Endothelial cell of umbilical vein (primary cell): ENCODE measurements around the gene PRKCB. TPM values are rescaled to one million over a fixed set of nuclear protein-coding genes. Genes with fewer than 3 reads are reported as not detected.

Experiments used
- BruUV-seq: library from RNA; stranded (reverse); fragments of 400-500 nt; replicated peaks from 2 replicates; lab custom pipeline; 2021; lab: Mats Ljungman, UMichigan
- CTCF ChIA-PET: fragments of 300-600, 350-600 bp; sonication (Branson Sonifier 250); formaldehyde crosslinking; loops from one replicate; lab custom pipeline; 2021; ENCODE audit warnings: antibody characterized with exemption, inconsistent platforms; lab: Charles Lee
- POLR2A ChIA-PET: fragments of 300-600, 350-600 bp; sonication (Branson Sonifier 250); formaldehyde crosslinking; loops from one replicate; lab custom pipeline; 2021; ENCODE audit warnings: antibody characterized with exemption, inconsistent platforms; lab: Charles Lee
- DNase-seq: peaks from one replicate; pipeline ENCODE4 v3.0.0-alpha.2; 2011; ENCODE audit warnings: low read depth, low spot score
- FAIRE-seq: peaks from 2 replicates; lab custom pipeline; 2011; peaks lifted over from hg19 to GRCh38; lab: Jason Lieb, UNC
- H2AFZ ChIP-seq: 2 replicates; pipeline ENCODE4 v1.6.0; 2012; ENCODE audit warnings: low read depth, low read length, control low read depth, inconsistent platforms
- H3K27ac ChIP-seq: 2 replicates; pipeline ENCODE4 v1.5.1; 2011; ENCODE audit warnings: low read depth, mild to moderate bottlenecking, control low read depth, low read length, moderate library complexity; ENCODE audit not compliant: insufficient read depth
- H3K27me3 ChIP-seq, 2 experiments: 2 replicates each; pipeline versions ENCODE4 v1.6.0 to v1.6.1; 2011; ENCODE audit warnings: low read length in 2 of 2, mixed read lengths in 1 of 2; ENCODE audit not compliant: control insufficient read depth in 2 of 2, insufficient read depth in 2 of 2
- H3K36me3 ChIP-seq, 2 experiments: 2 replicates in 1 of 2; 3 replicates in 1 of 2; pipeline ENCODE4 v1.5.1; 2011; ENCODE audit warnings: low read length in 2 of 2, mild to moderate bottlenecking in 1 of 2, moderate library complexity in 1 of 2; ENCODE audit not compliant: control insufficient read depth in 2 of 2, insufficient read depth in 2 of 2; ENCODE audit errors: extremely low read depth in 1 of 2
- H3K4me1 ChIP-seq: 3 replicates; pipeline ENCODE4 v1.5.1; 2011; ENCODE audit warnings: mild to moderate bottlenecking, low read length; ENCODE audit not compliant: control insufficient read depth, insufficient read depth; ENCODE audit errors: extremely low read depth
- H3K4me2 ChIP-seq: 2 replicates; pipeline ENCODE4 v1.6.1; 2011; ENCODE audit warnings: low read length, control low read depth, mixed read lengths; ENCODE audit not compliant: insufficient read depth
- H3K4me3 ChIP-seq, 3 experiments: fragments of 200-600 bp in 1 of 3; sonication (generic), shearing (Covaris generic) in 1 of 3; replicated peaks in 1 of 3; 2 replicates each; pipeline ENCODE4 v1.5.1; 2011 to 2016; ENCODE audit warnings: control low read depth in 3 of 3, low read length in 3 of 3, mild to moderate bottlenecking in 2 of 3, inconsistent platforms in 1 of 3, low read depth in 1 of 3, moderate library complexity in 1 of 3; ENCODE audit not compliant: insufficient read depth in 1 of 3
- H3K79me2 ChIP-seq: 2 replicates; pipeline ENCODE4 v1.6.0; 2012; ENCODE audit warnings: low read length, inconsistent platforms; ENCODE audit not compliant: control insufficient read depth, insufficient read depth
- H3K9ac ChIP-seq: replicated peaks from 2 replicates; pipeline ENCODE3; 2011; ENCODE audit warnings: low read length, control low read depth; ENCODE audit not compliant: insufficient read depth; ENCODE audit errors: extremely low read depth
- H3K9me1 ChIP-seq: replicated peaks from 3 replicates; pipeline ENCODE4 v1.6.0; 2011; ENCODE audit warnings: mild to moderate bottlenecking, low read length; ENCODE audit not compliant: control insufficient read depth, insufficient read depth; ENCODE audit errors: extremely low read depth
- H3K9me3 ChIP-seq: replicated peaks from 2 replicates; pipeline ENCODE4 v1.5.1; 2012; ENCODE audit warnings: low read length, inconsistent platforms; ENCODE audit not compliant: control insufficient read depth, insufficient read depth
- H4K20me1 ChIP-seq: replicated peaks from 2 replicates; pipeline ENCODE3; 2011; ENCODE audit warnings: mild to moderate bottlenecking, low read length; ENCODE audit not compliant: control insufficient read depth, insufficient read depth; ENCODE audit errors: extremely low read depth
- JUN ChIP-seq: IDR thresholded peaks from 2 replicates; pipeline ENCODE4 v1.6.1; 2011; ENCODE audit warnings: borderline replicate concordance, low read depth; ENCODE audit not compliant: insufficient read length, insufficient read depth
- MYC ChIP-seq: IDR thresholded peaks from one replicate; pipeline ENCODE4 v1.6.1; 2011; ENCODE audit warnings: mild to moderate bottlenecking, low read depth, low read length
- POLR2A ChIP-seq: IDR thresholded peaks from 2 replicates; pipeline ENCODE4 v1.6.1; 2012; ENCODE audit warnings: low read depth, mild to moderate bottlenecking, control low read depth, low read length
- dilution Hi-C: fragments of 300-500 bp; cut with MboI; formaldehyde crosslinking; loops from one replicate; pipeline ENCODE4 v1.15.0; 2019; ENCODE audit warnings: low sequenced_read_pairs; ENCODE audit not compliant: extremely low pct_ligation_motif_present
- intact Hi-C: fragments of 100-400 bp; cut with micrococcal nuclease; formaldehyde crosslinking; loops from one replicate; pipeline ENCODE4 v1.10.0; 2022
- polyA plus RNA-seq, 4 experiments: library from polyadenylated mRNA; depleted of rRNA in 3 of 4; stranded (reverse) in 3 of 4; unstranded in 1 of 4; fragments of >200 nt; gene quantifications; 2 replicates each; pipeline versions ENCODE4 v1.2.1 to v1.2.3, GENCODE V29; 2011 to 2012; ENCODE audit warnings: missing spikeins in 1 of 4
- total RNA-seq: library from RNA; stranded (reverse); gene quantifications from 2 replicates; pipeline ENCODE4 v1.2.3, GENCODE V29; 2021

Gene PRKCB
- total and polyA plus RNA-seq, 2 donors (not counting 3 experiments of a cell fraction or from before 2014, with no cell fraction given), result 0.01 TPM; not detected in 1

GRCh38 chr16:23857881-23858269 is 22.1 kb downstream of the PRKCB start:
- no peaks in the 10 kb centered on the region for H4K20me1 ChIP-seq
- H3K79me2 ChIP-seq, result no peaks in the 10 kb centered on the region
- H3K27me3 ChIP-seq, result no peaks in the 10 kb centered on the region
- no peak overlapping the region for H2AFZ ChIP-seq
- intact Hi-C loops, result no loop called here
- TF ChIP-seq JUN, result no peak
- no peak overlapping the region for H3K4me2 ChIP-seq
- ChIA-PET CTCF (no interaction called here), POLR2A (no interaction called here)
- no peak overlapping the region for H3K4me3 ChIP-seq
- dilution Hi-C loops, result no loop called here
- H3K9me1 ChIP-seq, result no peaks in the 10 kb centered on the region
- H3K36me3 ChIP-seq, result no peaks in the 10 kb centered on the region
- no peaks in the 10 kb centered on the region for H3K4me1 ChIP-seq
- H3K9me3 ChIP-seq, result no peaks in the 10 kb centered on the region
- H3K9ac ChIP-seq, result no peak overlapping the region
- no peak for DNase-seq
- FAIRE-seq, result no peak
- BruUV-seq, result no TSS peak
- no peak overlapping the region for H3K27ac ChIP-seq

- H4K20me1 ChIP-seq, result no peaks in the 10 kb centered on the region
- no peak overlapping the region for H3K4me3 ChIP-seq
- H3K27ac ChIP-seq, result no peak overlapping the region
- ChIA-PET POLR2A (no interaction called here), CTCF (interaction anchor here (0.7 kb wide), 1 partner anchor 14 kb away, joined by 3 read pairs; no protein-coding TSS in a partner anchor)
- DNase-seq (no peak), FAIRE-seq (no peak)
- no peak overlapping the region for H3K4me2 ChIP-seq
- H3K9me3 ChIP-seq, result no peaks in the 10 kb centered on the region
- BruUV-seq, result no TSS peak
- dilution Hi-C loops (no loop called here), intact Hi-C loops (no loop called here)
- H3K79me2 ChIP-seq, result no peaks in the 10 kb centered on the region
- H3K36me3 ChIP-seq, result no peaks in the 10 kb centered on the region
- TF ChIP-seq POLR2A (no peak), MYC (no peak)
- H3K9ac ChIP-seq, result no peak overlapping the region
- no peak overlapping the region for H2AFZ ChIP-seq
- H3K4me1 ChIP-seq, result no peaks in the 10 kb centered on the region
- no peaks in the 10 kb centered on the region for H3K9me1 ChIP-seq
- H3K27me3 ChIP-seq, result no peaks in the 10 kb centered on the region
Observed at GRCh38 chr16:23858542-23858941, 22.8 kb downstream of the PRKCB start.
